GM18511 (cell line): Measurements from ENCODE around the gene EVA1C.
"Not testable (repeated sequence)": the region's sequence is repeated elsewhere in the genome, so short reads cannot be mapped to it uniquely, and the experiment has no call there.

Source experiments
- ATAC-seq: cut with Tn5 transposase; IDR thresholded peaks from one replicate; pipeline ENCODE4 v1.9.1; 2021; ENCODE audit warnings: mild to moderate bottlenecking, moderate library complexity; ENCODE audit not compliant: unreplicated experiment

Gene EVA1C

DNA sequence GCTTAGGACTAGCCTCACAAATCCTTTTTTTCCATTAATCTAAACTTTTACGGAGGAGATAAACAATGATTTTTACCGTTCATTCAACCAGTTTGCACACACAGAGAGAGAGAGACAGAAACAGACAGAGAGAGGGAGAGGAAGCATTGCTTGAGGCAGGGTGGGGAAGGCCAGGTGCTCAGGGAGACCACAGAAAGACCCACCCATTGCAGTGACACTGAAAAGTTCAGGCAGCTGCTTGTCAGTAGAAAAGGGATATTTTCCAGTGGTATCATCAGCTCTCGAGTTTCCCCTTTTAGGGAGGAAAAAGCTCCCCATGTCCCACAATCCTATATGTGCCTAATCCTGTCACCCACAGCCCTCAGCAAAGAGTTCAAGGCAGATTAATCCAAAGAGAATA, 145.6 kb downstream of the EVA1C start:
- no peak for ATAC-seq

DNA sequence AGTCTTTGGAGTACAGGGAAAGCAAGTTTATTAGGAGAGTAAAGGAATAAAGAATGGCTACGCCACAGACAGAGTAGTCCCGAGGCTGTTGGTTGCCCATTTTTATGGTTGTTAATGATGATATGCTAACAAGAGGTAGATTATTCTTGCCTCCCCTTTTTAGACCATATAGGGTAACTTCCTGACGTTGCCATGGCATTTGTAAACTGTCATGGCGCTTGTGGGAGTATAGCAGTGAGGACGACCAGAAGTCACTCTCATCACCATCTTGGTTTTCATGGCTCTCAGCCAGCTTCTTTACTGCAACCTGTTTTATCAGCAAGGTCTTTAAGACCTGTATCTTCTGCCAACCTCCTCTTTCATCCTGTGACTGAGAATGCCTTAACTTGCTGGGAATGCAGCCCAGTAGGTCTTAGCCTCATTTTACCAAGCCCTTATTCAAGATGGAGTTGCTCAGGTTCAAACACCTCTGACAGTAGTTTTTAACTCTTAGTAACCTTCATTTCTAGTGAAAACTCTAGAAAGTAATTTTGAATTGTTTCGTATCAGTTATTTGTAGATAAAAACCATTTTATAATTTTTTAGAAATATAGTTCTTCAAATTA, 146.6 kb downstream of the EVA1C start:
- ATAC-seq: no peak

DNA sequence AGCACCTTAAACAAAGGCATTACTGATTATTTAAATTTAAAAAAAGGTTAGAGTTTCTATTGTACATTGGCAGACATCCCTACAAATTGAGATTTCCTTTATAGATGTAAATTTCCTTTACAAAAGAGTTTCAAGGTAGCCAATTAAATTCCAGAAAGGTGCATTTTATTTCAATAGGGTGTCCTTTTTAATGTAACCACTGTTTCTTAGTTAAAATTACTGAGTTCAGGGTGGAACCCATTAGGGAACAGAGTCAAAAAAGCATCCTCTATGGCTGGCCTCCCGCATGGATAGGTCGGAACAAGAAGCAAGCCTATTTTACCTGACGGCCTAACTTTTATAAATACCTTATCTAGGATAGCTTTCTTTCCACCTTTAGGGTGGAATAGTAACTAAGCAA, 148.4 kb downstream of the EVA1C start:
- ATAC-seq: no peak

DNA sequence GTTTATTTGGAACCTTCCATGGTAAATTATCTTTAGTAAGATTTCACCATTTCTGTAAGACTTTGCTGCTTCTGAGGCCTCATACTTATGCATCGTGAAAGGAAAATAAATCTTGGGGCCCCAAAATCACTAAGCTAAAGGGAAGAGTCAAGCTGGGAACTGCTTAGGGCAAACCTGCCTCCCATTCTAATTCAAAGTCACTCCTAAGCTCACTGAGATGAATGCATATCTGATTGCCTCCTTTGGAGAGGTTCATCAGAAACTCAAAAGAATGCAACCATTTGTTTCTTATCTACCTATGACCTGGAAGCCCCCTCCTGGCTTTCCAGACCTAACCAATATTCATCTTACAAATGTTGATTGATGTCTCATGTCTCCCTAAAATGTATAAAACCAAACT, 149.0 kb downstream of the EVA1C start:
- ATAC-seq: not testable (repeated sequence)

DNA sequence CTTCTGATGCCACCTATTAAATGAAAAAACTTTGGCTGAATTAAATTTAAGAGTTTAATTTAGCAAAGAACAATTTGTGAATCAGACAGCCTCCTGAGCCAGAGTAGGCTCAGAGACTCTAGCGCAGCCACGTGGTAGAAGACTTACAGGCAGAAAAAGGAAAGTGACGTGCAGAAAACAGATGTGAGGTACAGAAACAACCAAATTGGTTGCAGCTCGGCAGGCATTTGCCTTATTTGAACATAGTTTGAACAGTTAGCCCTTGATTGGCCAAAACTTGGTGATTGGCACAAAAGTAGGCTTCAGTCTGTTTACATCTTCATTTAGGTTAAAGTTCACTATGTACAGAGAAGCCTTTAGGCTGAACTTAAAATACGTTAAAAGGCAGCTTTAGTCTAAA, 149.9 kb downstream of the EVA1C start:
- no peak for ATAC-seq

DNA sequence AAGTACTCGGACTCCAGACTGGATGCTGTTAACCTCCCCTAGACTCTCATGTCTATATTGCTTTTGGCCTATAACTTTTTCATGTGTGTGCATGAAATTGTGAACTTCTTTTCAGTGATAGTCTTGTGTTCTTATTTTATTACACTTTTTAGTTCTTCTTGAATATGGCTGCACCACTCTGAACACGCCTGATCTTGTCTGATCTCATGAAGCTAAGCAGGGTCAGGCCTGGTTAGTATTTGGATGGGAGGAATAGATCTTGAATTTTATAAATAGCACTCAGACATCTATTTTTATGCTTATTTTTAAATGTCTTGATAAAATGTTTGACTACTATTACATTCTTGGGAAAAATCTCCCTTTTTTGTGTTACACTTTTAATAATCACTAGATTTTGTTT, 150.4 kb downstream of the EVA1C start:
- no peak for ATAC-seq
